Stimulated activated memory B cell treated with anti-CD40 and anti-IgM and Interleukin-4, amounts not matched to agents 10 μg/mL and 1 μg/mL and 100 μg/mL, for 72 hours (primary cell): ENCODE measurements around the gene IGSF1.

Source experiments
- ATAC-seq: fragments of 150-1000 bp; cut with Tn5 transposase; 2 replicates; pipeline ENCODE4 v1.10.0; 2021
- H3K27ac Mint-ChIP-seq: one replicate; pipeline ENCODE4 v1.8.0; 2022; ENCODE audit warnings: mild to moderate bottlenecking, mixed read lengths
- H3K27me3 Mint-ChIP-seq: one replicate; pipeline ENCODE4 v1.8.0; 2022; ENCODE audit warnings: mixed read lengths
- H3K36me3 Mint-ChIP-seq: one replicate; pipeline ENCODE4 v1.8.0; 2022; ENCODE audit warnings: mixed read lengths
- H3K4me1 Mint-ChIP-seq: one replicate; pipeline ENCODE4 v1.8.0; 2022; ENCODE audit warnings: mixed read lengths
- H3K4me3 Mint-ChIP-seq: one replicate; pipeline ENCODE4 v1.8.0; 2022; ENCODE audit warnings: mild to moderate bottlenecking, moderate library complexity, mixed read lengths
- H3K9me3 Mint-ChIP-seq: one replicate; pipeline ENCODE4 v1.8.0; 2022; ENCODE audit warnings: mixed read lengths

The IGSF1 gene

DNA sequence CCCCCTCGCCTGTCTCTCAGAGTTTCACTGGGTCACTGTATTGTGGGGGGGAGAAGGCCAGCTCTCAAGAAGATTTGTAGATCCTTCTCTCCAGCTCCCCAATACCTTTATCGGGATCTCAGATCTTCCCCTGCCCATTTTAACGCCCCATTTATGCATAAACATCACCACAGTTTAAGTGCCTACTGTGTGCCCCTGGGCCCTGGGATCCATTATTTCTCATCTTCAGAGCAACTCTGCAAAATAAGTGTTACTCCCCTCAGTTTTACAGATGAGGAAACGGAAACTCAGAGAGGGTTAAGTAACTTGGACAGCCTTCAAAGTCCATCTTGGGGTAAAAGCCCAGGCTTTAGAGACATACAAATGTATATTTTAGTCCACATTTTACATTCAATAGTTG lies 421 bp upstream of the IGSF1 start:
- H3K4me1 Mint-ChIP-seq, result peaks cover 6% of the 10 kb centered on the region
- H3K4me3 Mint-ChIP-seq, result no peak overlapping the region
- no peaks in the 10 kb centered on the region for H3K27me3 Mint-ChIP-seq
- no peaks in the 10 kb centered on the region for H3K36me3 Mint-ChIP-seq
- no peaks in the 10 kb centered on the region for H3K9me3 Mint-ChIP-seq
- H3K27ac Mint-ChIP-seq, result no peak overlapping the region
- ATAC-seq, result no peak

DNA sequence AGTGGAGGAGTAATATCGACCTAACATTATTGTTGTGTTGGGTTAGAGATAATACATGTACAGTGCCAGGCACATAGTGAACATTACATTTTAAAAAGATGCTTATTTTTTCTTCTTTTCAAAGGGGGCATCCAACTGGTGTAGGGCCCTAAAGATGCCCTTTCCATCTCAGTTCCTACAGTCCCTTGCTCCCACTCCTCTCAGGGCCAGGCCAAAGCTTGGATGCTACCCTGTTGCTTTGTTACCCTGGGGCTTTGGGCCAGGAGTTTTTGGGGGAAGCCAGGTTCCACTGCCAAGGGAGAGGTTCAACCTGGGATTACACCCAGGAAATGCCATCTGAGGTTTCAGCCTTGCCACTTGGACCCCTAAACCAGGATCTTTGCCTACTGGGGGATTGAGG lies 918 bp downstream of the IGSF1 start:
- no peaks in the 10 kb centered on the region for H3K27me3 Mint-ChIP-seq
- ATAC-seq, result no peak
- no peak overlapping the region for H3K27ac Mint-ChIP-seq
- H3K4me1 Mint-ChIP-seq, result peaks cover 6% of the 10 kb centered on the region
- no peaks in the 10 kb centered on the region for H3K9me3 Mint-ChIP-seq
- H3K36me3 Mint-ChIP-seq, result no peaks in the 10 kb centered on the region
- H3K4me3 Mint-ChIP-seq, result no peak overlapping the region

DNA sequence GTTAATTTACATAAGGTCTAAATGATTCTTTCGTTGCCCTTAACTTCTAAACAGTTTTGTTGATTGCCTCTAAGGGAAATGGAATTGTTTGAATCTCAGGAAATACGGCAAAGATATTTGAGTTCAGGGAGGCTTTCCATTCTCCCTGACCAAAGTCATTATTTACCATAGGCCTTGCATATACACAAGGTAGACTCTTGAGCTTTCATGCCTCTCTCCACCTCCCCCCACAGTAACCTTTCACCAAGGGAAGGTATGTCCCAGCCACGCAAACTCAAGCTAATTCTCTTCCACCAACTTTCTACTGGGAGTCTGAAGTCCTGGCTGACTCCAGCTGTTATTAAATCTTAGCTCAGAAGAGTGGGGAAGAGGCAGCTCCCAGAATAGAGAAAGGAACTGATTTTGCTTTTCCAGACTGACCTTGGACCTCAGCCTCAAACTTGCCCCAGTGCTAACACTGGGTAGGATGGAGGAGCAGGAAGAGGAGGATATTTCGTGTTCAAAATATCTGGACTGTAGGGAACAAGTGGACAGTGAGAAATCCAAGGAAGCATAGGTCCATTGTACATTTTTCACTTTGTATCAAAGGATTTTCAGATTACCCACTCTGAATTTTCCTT lies 1.4 kb downstream of the IGSF1 start:
- Mint-ChIP-seq H3K4me3 (no peak overlapping the region), H3K27me3 (no peaks in the 10 kb centered on the region), H3K27ac (no peak overlapping the region), H3K4me1 (peaks cover 6% of the 10 kb centered on the region), H3K36me3 (no peaks in the 10 kb centered on the region), H3K9me3 (no peaks in the 10 kb centered on the region)
- no peak for ATAC-seq

DNA sequence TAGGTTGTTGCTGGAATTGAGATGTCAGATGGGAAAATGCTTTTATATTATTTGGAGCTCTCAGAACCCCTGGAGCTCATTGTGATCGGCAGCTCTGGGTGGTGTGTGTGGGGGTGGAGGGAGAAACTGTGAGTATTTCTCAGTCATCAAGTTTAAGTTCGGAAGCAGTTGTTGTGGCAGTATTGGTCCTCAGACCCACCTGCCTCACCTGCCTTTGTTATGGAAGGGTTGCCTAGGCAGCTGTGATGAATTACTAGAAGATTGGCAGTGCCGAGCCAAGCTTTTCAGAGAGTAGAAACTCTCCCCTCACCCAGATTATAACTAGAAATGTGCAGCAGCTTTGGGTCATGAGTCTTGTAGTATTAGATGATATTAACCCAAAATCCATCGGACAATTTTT lies 9.5 kb downstream of the IGSF1 start:
- no peak for ATAC-seq
- H3K9me3 Mint-ChIP-seq, result no peaks in the 10 kb centered on the region
- no peaks in the 10 kb centered on the region for H3K36me3 Mint-ChIP-seq
- no peak overlapping the region for H3K4me3 Mint-ChIP-seq
- no peak overlapping the region for H3K27ac Mint-ChIP-seq
- H3K27me3 Mint-ChIP-seq, result no peaks in the 10 kb centered on the region
- no peaks in the 10 kb centered on the region for H3K4me1 Mint-ChIP-seq

DNA sequence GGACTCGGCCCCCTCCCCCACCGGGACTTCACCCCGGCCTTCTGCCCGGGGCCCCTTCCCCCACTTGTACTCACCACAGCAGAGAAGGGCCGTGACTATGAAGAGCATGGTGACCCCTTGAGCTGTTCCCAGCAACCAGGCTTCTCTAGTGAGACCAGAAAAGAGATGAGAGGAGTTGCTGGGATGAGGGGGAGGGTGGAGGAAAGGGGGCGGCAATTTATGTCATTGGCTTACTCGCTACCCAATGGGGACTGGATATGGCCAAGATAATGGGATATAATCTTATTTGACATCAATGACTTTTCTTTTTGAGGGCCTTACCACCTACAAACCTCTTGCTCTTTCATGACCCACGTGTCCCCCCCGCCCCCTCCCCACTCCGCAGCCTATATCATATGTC lies 9.9 kb downstream of the IGSF1 start:
- Mint-ChIP-seq H3K27me3 (no peaks in the 10 kb centered on the region), H3K27ac (no peak overlapping the region), H3K4me3 (no peak overlapping the region), H3K9me3 (no peaks in the 10 kb centered on the region), H3K36me3 (no peaks in the 10 kb centered on the region), H3K4me1 (no peaks in the 10 kb centered on the region)
- no peak for ATAC-seq

DNA sequence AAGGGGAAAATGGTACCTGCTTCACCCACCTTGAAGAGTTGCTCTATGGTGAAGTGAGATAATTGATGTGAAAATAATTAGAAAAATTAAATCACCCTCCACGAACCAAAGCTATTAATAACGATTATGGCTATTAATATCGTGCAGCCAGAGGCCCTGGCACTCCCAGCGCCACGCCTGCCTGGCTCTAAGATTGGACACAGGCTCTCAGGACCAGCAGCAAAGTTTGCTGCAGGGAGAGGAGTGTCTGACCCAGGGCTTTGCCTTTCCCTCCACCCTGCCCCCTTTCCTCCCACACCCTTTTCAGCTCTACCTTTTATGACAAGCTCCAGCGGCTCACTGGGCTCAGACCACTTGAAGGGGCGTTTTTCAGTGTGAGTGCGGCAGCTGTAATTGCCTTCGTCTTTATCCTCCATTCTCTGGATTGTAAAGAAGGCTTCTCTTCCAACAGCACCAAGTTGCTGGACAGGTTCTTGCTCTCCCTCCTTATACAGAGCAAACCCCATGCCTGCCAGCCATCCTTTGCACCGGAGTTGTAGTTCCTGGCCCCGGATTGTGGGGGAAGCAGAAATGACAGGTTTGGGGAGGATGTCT lies 11.5 kb downstream of the IGSF1 start:
- H3K4me3 Mint-ChIP-seq, result no peak overlapping the region
- H3K9me3 Mint-ChIP-seq, result no peaks in the 10 kb centered on the region
- ATAC-seq, result no peak
- no peaks in the 10 kb centered on the region for H3K27me3 Mint-ChIP-seq
- no peaks in the 10 kb centered on the region for H3K36me3 Mint-ChIP-seq
- no peak overlapping the region for H3K27ac Mint-ChIP-seq
- no peaks in the 10 kb centered on the region for H3K4me1 Mint-ChIP-seq

DNA sequence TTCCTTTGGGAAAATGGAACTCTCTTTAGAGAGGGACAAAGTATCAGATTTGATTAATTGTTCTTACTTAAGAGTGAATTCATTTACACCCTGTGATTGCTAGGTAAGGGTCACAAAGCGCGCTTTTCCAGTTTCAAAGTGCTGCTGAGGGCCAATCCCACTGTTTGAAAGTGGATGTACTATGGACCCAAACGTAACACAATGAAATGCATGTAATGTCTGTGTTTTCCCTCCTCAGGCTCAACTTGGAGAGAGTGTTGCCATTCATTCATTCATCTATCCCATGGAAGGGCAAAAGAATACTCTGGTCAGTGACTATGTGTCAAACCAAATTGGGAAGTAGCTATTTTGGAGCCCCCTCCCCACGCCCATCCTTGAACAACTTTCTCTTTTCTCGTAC lies 16.1 kb downstream of the IGSF1 start:
- Mint-ChIP-seq H3K4me3 (no peak overlapping the region), H3K9me3 (no peaks in the 10 kb centered on the region), H3K27ac (no peak overlapping the region), H3K27me3 (no peaks in the 10 kb centered on the region), H3K4me1 (no peaks in the 10 kb centered on the region), H3K36me3 (no peaks in the 10 kb centered on the region)
- ATAC-seq, result no peak

DNA sequence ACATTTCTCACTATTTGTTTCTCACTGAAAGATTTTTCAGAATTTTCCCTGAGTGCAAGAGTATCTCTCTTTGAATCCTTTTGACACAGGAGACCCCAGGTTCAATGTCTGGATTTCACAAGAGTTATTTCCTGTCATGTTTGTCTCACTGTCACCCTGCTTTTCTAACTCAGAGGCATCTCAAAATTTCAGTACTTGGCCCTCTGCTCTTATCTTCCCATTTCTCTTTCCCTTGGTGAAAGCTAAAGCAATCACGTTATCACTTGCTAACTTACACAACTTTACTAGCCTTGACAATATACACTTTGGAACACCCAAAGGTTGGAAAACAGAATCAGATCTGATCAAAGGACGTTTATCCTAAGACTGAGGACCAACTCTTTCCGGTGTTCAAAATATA lies 17.3 kb downstream of the IGSF1 start:
- no peak overlapping the region for H3K4me3 Mint-ChIP-seq
- H3K27me3 Mint-ChIP-seq, result no peaks in the 10 kb centered on the region
- H3K36me3 Mint-ChIP-seq, result no peaks in the 10 kb centered on the region
- H3K4me1 Mint-ChIP-seq, result no peaks in the 10 kb centered on the region
- no peak for ATAC-seq
- H3K9me3 Mint-ChIP-seq, result no peaks in the 10 kb centered on the region
- no peak overlapping the region for H3K27ac Mint-ChIP-seq

DNA sequence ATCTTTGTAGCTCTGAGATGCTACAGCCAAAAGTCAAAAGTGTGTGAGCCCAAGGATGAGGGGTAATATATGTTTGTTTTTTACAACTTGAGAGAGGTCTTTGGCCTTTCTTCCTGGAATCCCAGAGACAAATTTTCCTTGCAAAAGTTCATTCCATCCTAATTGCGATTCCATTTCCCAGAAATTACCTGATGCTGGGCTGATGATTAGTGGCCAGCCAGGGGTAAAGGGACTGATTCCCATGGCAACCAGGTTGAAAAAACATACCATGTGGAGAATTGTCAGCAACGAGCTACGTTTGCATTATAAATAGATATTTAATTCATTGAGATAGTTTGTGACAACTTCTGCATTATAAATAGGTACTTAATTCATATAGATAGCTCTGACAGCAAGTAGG lies 17.8 kb downstream of the IGSF1 start:
- Mint-ChIP-seq H3K27ac (no peak overlapping the region), H3K4me1 (no peaks in the 10 kb centered on the region), H3K27me3 (no peaks in the 10 kb centered on the region), H3K9me3 (no peaks in the 10 kb centered on the region), H3K36me3 (no peaks in the 10 kb centered on the region), H3K4me3 (no peak overlapping the region)
- ATAC-seq, result no peak

DNA sequence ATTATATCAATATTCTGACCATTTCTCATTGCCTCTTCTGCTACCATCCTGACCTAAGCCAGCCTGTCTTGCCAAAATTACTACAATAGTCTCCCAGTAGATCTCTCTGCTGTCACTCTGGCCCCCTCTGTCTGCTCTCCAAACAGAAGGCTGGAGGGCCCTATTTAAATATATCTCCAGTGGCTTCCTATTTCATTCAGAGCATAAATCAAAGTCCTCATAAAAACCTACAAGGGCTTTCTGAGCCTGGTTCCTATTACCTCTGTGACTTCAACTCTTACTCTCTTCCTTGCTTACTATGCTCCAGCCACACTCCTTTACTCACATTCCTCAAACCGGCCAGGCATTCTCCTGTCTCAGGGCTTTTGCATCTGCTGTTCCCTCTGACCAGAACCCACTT lies 19.0 kb downstream of the IGSF1 start:
- Mint-ChIP-seq H3K27ac (no peak overlapping the region), H3K36me3 (no peaks in the 10 kb centered on the region), H3K4me1 (no peaks in the 10 kb centered on the region), H3K27me3 (no peaks in the 10 kb centered on the region), H3K9me3 (no peaks in the 10 kb centered on the region), H3K4me3 (no peak overlapping the region)
- ATAC-seq, result no peak

DNA sequence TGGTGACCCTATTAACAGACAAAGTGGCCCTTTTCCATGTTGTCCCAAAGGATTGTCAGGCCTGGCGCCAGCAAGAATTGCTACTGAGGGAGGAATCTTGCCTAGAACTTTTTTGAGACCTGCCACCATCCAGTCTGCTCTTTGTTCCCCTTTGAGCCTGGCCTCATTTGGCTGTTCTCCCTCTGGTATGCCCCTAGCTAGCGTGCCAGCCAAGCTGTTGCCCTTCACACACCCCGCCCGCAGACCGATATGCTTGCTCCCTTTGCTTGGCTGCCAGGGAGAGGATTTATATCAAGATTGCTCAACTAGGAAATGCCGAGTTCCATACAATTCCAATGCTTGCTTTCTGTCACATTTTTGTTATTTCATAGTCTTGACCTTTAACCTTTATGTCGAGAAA lies 24.4 kb downstream of the IGSF1 start:
- ATAC-seq, result no peak
- Mint-ChIP-seq H3K36me3 (no peaks in the 10 kb centered on the region), H3K9me3 (no peaks in the 10 kb centered on the region), H3K4me1 (no peaks in the 10 kb centered on the region), H3K4me3 (no peak overlapping the region), H3K27ac (no peak overlapping the region), H3K27me3 (no peaks in the 10 kb centered on the region)

DNA sequence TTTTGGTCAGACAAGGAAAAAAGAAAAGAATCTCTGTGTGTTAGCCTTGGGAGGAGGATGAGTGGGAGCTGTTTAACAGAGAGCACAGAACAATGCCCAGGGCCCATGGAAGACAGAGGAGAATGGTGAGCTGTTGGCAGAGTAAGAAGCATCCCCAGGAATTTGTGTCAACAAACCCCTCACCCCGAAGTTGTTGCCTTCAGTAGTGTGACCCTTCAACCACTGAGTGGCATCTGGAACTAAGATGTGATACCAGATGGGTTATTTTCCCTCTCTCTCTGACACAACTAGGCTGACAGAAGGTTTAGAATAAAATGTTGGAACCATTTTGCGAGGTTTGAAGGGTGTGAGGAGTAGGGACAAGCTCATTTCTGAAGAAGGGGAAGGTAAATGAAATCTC lies 25.1 kb downstream of the IGSF1 start:
- Mint-ChIP-seq H3K9me3 (no peaks in the 10 kb centered on the region), H3K27ac (no peak overlapping the region), H3K4me1 (no peaks in the 10 kb centered on the region), H3K27me3 (no peaks in the 10 kb centered on the region), H3K4me3 (no peak overlapping the region), H3K36me3 (no peaks in the 10 kb centered on the region)
- ATAC-seq, result no peak

DNA sequence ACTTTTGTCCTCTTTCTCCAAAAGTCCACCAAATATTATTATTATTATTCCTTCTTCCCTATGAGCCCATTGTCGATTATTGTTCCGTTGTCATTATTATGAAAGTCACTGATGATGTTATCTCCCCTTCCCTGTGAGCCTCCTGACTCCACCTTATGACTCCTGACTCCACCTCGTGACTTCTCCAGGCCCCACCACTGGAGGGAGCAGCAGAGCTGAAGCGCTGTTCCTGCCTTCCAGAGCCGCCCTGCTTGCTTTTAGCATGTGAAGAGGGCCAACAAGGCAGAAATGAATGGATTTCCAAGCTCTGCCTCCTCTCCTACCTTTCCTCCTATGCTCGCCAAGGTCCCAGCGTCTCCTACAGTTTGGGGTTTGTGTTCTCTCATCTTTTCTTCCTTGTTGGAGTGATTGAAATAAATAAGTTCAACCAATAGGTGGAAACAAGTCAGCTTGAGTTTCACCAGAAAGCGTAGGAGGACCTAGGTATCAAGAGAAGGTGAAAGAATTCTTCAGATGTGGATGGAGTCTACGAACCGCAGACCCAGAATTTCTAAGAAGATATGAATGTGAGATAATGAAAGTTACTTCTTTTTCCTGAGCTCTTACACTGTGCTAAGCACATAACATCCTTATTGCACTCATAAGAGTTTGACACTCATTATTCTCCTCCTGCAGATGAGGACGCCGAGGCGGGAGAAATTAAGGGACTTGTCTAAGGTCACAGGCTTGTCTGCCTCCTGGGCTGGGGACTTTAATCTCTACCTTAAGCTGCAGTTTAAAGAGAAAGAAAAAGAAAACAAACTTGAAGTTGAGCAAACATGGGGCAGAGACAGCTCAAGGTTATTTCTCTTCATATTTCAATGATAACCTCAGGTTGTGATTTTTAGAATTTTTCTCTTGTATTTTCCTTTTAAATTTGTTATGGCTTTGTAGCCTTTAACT lies 26.1 kb downstream of the IGSF1 start:
- H3K36me3 Mint-ChIP-seq, result no peaks in the 10 kb centered on the region
- H3K27me3 Mint-ChIP-seq, result no peaks in the 10 kb centered on the region
- H3K9me3 Mint-ChIP-seq, result no peaks in the 10 kb centered on the region
- ATAC-seq, result no peak
- no peak overlapping the region for H3K27ac Mint-ChIP-seq
- no peak overlapping the region for H3K4me3 Mint-ChIP-seq
- no peaks in the 10 kb centered on the region for H3K4me1 Mint-ChIP-seq

DNA sequence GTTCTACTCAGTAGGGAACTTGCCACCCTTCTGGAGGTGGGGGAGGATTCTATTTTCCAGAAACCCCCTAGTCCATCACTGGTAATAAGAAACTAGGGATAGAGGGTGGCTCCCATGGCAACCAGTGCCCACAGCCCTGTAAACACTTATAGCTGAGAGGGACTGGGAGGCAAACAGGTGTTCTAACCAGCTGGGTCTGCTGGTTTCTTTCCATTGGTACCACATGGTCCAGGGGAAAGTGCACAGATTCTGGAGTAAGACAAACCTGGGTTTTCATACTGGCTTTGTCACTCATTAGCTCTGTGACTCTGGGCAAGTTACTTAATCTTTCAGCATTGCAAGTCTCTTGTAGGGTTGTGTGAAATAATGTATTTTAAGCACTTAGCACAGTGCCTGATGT lies 26.9 kb downstream of the IGSF1 start:
- no peak overlapping the region for H3K4me3 Mint-ChIP-seq
- H3K36me3 Mint-ChIP-seq, result no peaks in the 10 kb centered on the region
- H3K27ac Mint-ChIP-seq, result no peak overlapping the region
- no peaks in the 10 kb centered on the region for H3K4me1 Mint-ChIP-seq
- no peaks in the 10 kb centered on the region for H3K27me3 Mint-ChIP-seq
- no peaks in the 10 kb centered on the region for H3K9me3 Mint-ChIP-seq
- ATAC-seq, result no peak

DNA sequence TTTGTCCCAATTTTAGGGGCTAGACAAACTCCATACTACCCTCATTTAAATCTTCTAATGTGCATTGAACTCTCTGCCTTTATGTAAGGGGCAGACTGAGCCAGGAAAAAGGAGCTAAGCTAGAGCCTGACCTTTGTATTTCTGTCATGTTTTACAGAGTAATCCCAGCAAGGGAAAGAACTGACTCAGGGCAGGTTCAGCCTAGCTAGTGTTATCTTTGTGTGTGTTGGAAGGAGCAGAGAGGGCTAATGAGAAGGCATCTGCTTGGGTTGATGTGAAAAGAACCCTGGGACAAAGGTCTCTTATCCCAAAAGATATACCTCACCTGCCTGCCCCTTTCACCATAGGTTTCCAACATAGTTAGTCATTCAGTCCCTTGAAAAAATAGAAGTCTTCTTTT lies 31.7 kb downstream of the IGSF1 start:
- no peaks in the 10 kb centered on the region for H3K27me3 Mint-ChIP-seq
- H3K36me3 Mint-ChIP-seq, result no peaks in the 10 kb centered on the region
- H3K9me3 Mint-ChIP-seq, result no peaks in the 10 kb centered on the region
- no peak for ATAC-seq
- no peaks in the 10 kb centered on the region for H3K4me1 Mint-ChIP-seq
- no peak overlapping the region for H3K4me3 Mint-ChIP-seq
- no peak overlapping the region for H3K27ac Mint-ChIP-seq
